H1 (cell line): ENCODE data around the gene PRPF31. TPM values are rescaled to one million over a fixed set of nuclear protein-coding genes. Genes with fewer than 3 reads are reported as not detected.
A peak's percentile ranks its signal among the peaks of the same experiment; 100 is the strongest.

Experiments
- CHD2 ChIP-seq: IDR thresholded peaks from 2 replicates; pipeline ENCODE4 v1.6.1; 2012; ENCODE audit warnings: low read length, improper control_type of control experiment
- CTCF ChIP-seq, 3 experiments: IDR thresholded peaks; 1 replicate in 2 of 3; 2 replicates in 1 of 3; pipeline versions ENCODE4 v1.5.1 to v1.6.1; 2011; ENCODE audit warnings: low read length in 3 of 3, mild to moderate bottlenecking in 3 of 3, inconsistent platforms in 2 of 3, low read depth in 1 of 3, moderate library complexity in 1 of 3; ENCODE audit not compliant: insufficient read depth in 1 of 3; ENCODE audit errors: control extremely low read depth in 1 of 3
- KDM5A ChIP-seq: fragments of 200-600 bp; IDR thresholded peaks from 2 replicates; pipeline ENCODE4 v1.7.1; 2012; ENCODE audit warnings: mild to moderate bottlenecking, low read length, inconsistent platforms, mixed read lengths
- SIRT6 ChIP-seq: IDR thresholded peaks from one replicate; pipeline ENCODE4 v1.7.1; 2012; ENCODE audit warnings: low read length, inconsistent platforms
- SIX5 ChIP-seq: IDR thresholded peaks from 2 replicates; pipeline ENCODE4 v1.6.1; 2011; ENCODE audit warnings: mild to moderate bottlenecking, low read depth, low read length
- polyA plus RNA-seq, 7 experiments: library from polyadenylated mRNA; depleted of rRNA in 3 of 7; stranded (reverse) in 5 of 7; unstranded in 2 of 7; fragments of >200 nt in 5 of 7; fragments of 200-250 nt in 2 of 7; gene quantifications; 1 replicate in 5 of 7; 2 replicates in 1 of 7; 4 replicates in 1 of 7; pipeline versions ENCODE4 v1.2.1 to v1.2.3, GENCODE V29; 2011 to 2013; ENCODE audit warnings: missing spikeins in 2 of 7, mixed read lengths in 2 of 7
- total RNA-seq: library from RNA; stranded (reverse); fragmentation: NEBNext Ultra II Directional; extraction: Animal tissue kit (Norgen Biotek cat#: 25700); gene quantifications from 2 replicates; pipeline ENCODE4 v1.2.1, GENCODE V29; 2021

PRPF31 gene
- total and polyA plus RNA-seq, 2 of the 8 experiments (the other 6 are each of a cell fraction or from before 2014, with no cell fraction given): 51.1 to 97.4 TPM

- TF ChIP-seq SIRT6 (no peak), CHD2 (no peak), SIX5 (no peak), KDM5A (no peak), CTCF (IDR thresholded peaks at IDR 0.05; ENCODE audit: control extremely low read depth in 1 of 3, insufficient read depth in 1 of 3, low read depth in 1 of 3, low read length in 3 of 3) (peak in 1 of 3 experiments; percentile 18; a peak in 1 of 4 replicates)
Observed at GRCh38 chr19:54096617-54097106, 18.9 kb upstream of the PRPF31 start (continued).
